Measurements from ENCODE around the gene C2orf78. TPM values are rescaled to one million over a fixed set of nuclear protein-coding genes. Genes with fewer than 3 reads are reported as not detected.

C2orf78 gene, protein sequence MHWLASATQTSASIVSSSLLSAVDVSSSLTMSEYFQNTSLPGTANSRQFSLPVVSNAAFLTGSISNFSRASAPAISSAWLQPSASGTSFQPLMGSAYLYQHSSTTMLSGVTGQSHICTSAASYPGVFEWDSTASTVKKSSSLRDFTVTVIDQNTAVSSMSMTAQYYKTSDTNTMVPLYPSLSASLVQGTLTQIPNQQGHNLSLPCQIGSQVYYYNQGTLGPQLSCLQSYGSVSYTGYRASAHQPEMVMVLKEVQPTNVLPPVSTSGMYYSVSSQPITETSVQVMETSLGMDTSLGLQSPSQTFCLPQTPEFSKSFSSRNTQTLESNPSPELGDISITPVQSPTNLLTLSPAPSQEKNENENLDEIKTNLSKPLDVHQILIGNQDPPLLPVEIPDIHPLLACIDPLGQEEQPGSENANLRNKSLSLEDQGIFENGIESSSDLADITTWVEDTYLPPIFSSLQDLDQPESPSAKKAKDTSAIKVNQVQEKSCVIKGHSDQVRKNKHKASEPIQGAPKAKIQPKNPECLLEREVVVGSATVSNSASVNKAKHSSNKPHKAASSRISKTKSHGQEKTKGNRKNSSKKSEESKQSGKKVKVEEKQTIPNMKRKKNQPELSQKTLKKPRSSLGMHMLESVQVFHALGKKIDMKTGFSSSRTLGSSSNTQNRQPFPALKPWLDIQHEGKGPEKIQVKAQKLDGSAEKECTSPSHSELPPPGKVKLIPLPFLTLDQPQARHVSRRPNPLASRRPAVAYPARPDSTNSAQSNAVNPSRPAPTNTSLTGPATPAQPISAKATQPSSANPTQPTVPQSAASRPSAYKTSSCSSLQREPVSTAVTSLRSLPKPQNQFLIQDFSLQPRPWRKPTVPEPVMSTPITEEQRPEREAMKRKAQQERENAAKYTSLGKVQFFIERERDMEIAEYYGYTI
- total RNA-seq (2022; extraction: Qiagen RNA extraction; ENCODE audit: low read depth), result not detected in 5 replicates

DNA sequence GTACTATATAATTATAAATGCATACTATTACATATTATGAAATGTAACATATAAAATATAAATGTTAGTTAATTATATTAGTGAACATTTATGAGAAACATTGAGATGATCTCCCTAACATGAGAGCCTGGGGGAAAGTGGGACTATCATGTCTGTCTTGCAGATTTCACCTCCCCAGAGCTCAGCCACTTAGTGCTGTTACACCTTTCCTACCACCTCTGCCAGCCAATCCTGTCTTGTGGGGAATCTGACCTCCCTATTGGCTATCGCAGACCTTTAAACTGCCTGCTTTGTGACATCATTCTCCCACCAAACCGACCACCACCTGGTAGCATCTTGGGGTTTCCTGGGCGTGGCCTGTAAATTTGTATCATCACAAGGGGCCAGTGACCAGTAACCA lies at the start of gene C2orf78:
Gene C2orf78 (plus strand): TSS at position 301 of the 400 bp plus-strand sequence. CDS start 127 bp downstream, outside the sequence.

DNA sequence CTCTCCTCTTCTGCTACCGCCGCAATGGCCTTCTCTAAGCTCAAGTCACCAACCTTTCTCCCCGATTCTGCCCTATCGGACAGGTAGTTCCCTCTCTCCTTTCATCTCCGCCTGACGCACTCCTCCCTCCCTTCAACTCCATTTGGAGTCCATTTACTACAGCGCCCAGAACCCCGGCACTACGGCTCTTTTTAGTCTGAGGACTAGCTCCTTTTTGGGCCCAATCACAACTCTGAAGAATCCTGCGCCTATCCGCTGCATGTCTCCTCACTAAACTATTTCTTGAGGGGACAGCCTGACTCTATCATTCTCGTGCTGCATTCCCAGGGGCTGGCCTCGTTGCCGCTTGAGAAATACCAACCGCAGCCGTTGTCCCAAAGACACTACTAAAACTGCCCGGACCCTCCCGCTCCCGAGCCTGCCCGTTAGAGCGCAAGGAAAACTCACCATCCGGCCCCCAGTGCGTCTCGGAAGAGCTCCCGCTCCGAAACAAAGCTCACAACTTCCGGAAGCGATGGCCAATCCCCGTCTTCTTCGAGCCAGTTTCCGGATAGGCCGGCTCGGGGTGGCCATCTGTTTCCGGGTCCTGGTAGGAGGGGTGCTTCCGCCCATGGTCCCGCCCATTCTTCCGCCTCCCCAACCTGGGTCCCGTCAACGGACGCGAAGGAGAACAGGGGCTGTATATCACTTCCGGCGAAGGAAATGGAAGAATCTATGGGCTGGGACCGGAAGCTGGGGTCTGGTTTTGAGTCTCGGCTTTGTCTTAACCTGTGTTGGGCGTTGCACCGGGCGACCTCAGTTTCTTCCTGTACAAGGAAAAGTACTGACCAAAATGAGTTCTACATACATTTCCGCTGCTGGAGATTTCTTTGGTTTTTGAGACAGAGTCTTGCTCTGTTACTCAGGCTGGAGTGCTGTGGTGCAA lies 46.9 kb upstream of the C2orf78 start, which contains the start of gene TPRKB:
Gene TPRKB (minus strand): TSS at position 491 of the 925 bp plus-strand sequence. CDS start 2,776 bp downstream, outside the sequence.

DNA sequence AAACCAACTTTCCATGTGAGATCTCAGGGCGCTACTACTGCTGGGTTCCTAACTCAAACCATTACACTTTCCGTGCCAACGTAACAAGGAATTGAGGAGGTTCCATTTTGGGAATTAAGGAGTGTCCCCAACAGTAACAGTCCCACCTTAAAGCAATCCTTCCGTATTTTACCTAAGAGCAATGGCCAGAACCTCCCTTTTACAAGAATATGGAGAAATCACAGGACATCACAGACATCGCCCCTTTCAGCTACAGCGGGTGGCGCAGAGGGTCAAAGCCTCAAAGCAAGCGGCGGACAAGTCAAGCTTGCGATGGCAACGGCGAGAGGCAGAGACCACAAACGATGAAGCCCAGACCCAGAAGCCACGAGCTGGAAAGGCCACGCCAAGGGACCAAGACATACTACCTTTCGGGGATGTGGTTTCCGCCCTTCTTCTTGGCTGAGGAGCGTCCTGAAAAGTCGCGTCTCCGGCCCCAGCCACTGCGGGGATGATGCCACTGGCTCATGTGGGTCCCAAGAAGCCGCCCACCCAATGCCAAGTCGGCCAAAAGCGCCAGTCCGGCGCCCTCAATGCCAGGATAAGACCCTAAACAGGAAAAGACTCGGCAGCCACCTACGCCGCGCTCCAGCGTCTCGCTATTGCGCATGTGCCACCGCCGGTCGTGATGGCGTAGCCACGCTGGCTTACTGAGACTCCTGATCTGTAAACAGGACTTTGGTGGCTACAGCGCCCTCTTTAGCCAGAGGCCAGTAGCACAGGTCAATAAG lies 4.3 kb upstream of the C2orf78 start, which contains the start of gene DUSP11:
Gene DUSP11 (minus strand): TSS at position 637 of the 770 bp plus-strand sequence. CDS start 129 bp downstream, at position 508.

DNA sequence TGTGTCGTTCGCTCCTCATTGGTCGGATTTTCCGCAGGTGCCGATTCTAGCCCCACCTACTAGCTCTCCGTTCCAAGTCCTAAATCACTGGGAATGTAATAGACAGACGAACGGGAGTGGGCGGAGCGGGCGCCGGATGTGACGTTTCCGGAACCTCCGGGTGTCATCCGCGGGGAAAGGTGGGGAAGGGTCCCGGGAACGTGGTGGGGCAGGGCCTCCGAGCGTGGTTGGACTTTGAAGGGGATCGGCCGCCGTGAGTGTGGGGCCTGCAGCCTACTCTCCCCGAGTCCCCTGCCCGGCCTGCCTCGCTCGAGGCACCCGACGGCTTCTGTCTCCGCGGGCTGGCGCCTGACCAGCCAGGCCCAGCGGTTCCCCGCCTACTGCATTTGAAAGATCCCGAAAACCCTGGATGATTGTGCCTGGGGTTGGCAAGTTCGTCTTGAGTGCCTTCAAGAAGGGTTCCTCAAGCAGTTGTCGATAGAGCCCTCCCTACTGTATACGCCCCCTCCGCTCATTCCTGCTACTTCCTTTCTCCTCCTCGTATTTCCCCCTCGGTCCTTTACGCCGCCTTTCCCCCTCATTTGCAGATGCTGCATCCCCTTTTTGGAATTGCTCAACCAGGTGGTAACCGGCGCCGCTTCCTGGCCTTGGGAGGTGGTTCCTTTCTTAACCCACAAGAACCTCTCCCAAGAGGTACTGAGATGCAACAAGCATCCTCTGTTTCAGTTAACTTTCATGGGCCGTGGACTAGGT lies 45.0 kb downstream of the C2orf78 start, which contains the start of gene STAMBP:
Gene STAMBP (plus strand): TSS at position 144 of the 753 bp plus-strand sequence. CDS start 1,896 bp downstream, outside the sequence.

Other genes with a start within 250 kb of the C2orf78 start
- not detected in 5 replicates for gene NAT8, start 141.8 kb upstream of the C2orf78 start, total RNA-seq (2022; extraction: Qiagen RNA extraction; ENCODE audit: low read depth)
- 54.6 to 111 TPM (median 78.1 TPM) in 5 replicates for gene TPRKB, start 46.8 kb upstream of the C2orf78 start, total RNA-seq (2022; extraction: Qiagen RNA extraction; ENCODE audit: low read depth)
- gene DUSP11, start 4.1 kb upstream of the C2orf78 start, total RNA-seq (2022; extraction: Qiagen RNA extraction; ENCODE audit: low read depth), result 31.7 to 45.4 TPM (median 41.7 TPM) in 5 replicates
- 41.9 to 53.9 TPM (median 50.5 TPM) in 5 replicates for gene STAMBP, start 44.8 kb downstream of the C2orf78 start, total RNA-seq (2022; extraction: Qiagen RNA extraction; ENCODE audit: low read depth)
- 0.17 to 0.43 TPM (median 0.29 TPM) in 4 of 5 replicates, not detected in the other for gene ACTG2, start 108.8 kb downstream of the C2orf78 start, total RNA-seq (2022; extraction: Qiagen RNA extraction; ENCODE audit: low read depth)
- gene DGUOK, start 142.7 kb downstream of the C2orf78 start, total RNA-seq (2022; extraction: Qiagen RNA extraction; ENCODE audit: low read depth), result 147 to 170 TPM (median 148 TPM) in 5 replicates
- 4.5 to 7.5 TPM (median 7.2 TPM) in 5 replicates for gene TET3, start 200.7 kb downstream of the C2orf78 start, total RNA-seq (2022; extraction: Qiagen RNA extraction; ENCODE audit: low read depth)

Measured in A549 treated with RU486 at 1 μM for 4 hours (cell line).